HCT116 (cell line): ENCODE data around the gene MAML3. TPM values are rescaled to one million over a fixed set of nuclear protein-coding genes. Genes with fewer than 3 reads are reported as not detected.

Experiments used
- ATAC-seq: fragments of 200-7000 bp; cut with Tn5 transposase; 2 replicates; pipeline ENCODE4 v1.9.1; 2020; ENCODE audit warnings: mild to moderate bottlenecking, moderate library complexity
- BruUV-seq: library from RNA; stranded (reverse); fragments of 400-500 nt; replicated peaks from 2 replicates; lab custom pipeline; 2021; lab: Mats Ljungman, UMichigan
- CTCF ChIA-PET: fragments of 300-600 bp; sonication (Branson Sonifier 250); formaldehyde crosslinking; loops from one replicate; lab custom pipeline; 2021; ENCODE audit warnings: antibody characterized with exemption; lab: Charles Lee
- POLR2A ChIA-PET: fragments of 300-600, 350-600 bp; sonication (Branson Sonifier 250); formaldehyde crosslinking; loops from one replicate; lab custom pipeline; 2021; ENCODE audit warnings: antibody characterized with exemption; lab: Charles Lee
- RAD21 ChIA-PET, 2 experiments: fragments of 300-600 bp; sonication (Branson Sonifier 250); formaldehyde crosslinking; loops; one replicate each; lab custom pipeline; 2023; ENCODE audit warnings: low total read pairs in 2 of 2; ENCODE audit not compliant: uncharacterized antibody in 2 of 2, unreplicated experiment in 2 of 2, low non-redundant PET in 1 of 2; lab: Charles Lee
- DNase-seq: peaks from one replicate; pipeline ENCODE4 v3.0.0-alpha.2; 2010; ENCODE audit warnings: low read depth, low spot score
- H2AFZ ChIP-seq: fragments of 200-600 bp; shearing (Covaris generic), sonication (generic); 2 replicates; pipeline ENCODE4 v1.6.1; 2017; ENCODE audit warnings: low read depth, mixed run types, mixed read lengths, antibody characterized with exemption, low read length; ENCODE audit not compliant: poor library complexity, severe bottlenecking
- H3K27ac ChIP-seq: 2 replicates; pipeline ENCODE4 v1.5.1; 2012; ENCODE audit warnings: low read depth, low read length
- H3K27me3 ChIP-seq: fragments of 200-600 bp; sonication (generic); 2 replicates; pipeline ENCODE4 v1.6.1; 2016; ENCODE audit warnings: mixed run types, low read length, mixed read lengths; ENCODE audit not compliant: insufficient read depth
- H3K36me3 ChIP-seq, 2 experiments: fragments of 200-500 bp in 1 of 2; fragments of 200-600 bp in 1 of 2; sonication (Bioruptor generic) in 1 of 2; sonication (generic) in 1 of 2; 2 replicates each; pipeline versions ENCODE4 v1.5.1 to v1.6.1; 2014 to 2016; ENCODE audit warnings: low read length in 2 of 2, inconsistent platforms in 1 of 2, mixed read lengths in 1 of 2, mixed run types in 1 of 2; ENCODE audit not compliant: insufficient read depth in 2 of 2, control insufficient read depth in 1 of 2
- H3K4me1 ChIP-seq, 2 experiments: fragments of 200-600 bp in 1 of 2; sonication (generic) in 1 of 2; 2 replicates each; pipeline versions ENCODE4 v1.5.1 to v1.6.1; 2012 to 2017; ENCODE audit warnings: low read length in 2 of 2, inconsistent platforms in 1 of 2, mild to moderate bottlenecking in 1 of 2, mixed read lengths in 1 of 2, mixed run types in 1 of 2, moderate library complexity in 1 of 2; ENCODE audit not compliant: insufficient read depth in 2 of 2, control insufficient read depth in 1 of 2
- H3K4me2 ChIP-seq: fragments of 200-600 bp; sonication (generic); 2 replicates; pipeline ENCODE4 v1.6.1; 2017; ENCODE audit warnings: mixed run types, low read length, mixed read lengths
- H3K4me3 ChIP-seq, 2 experiments: fragments of 200-600 bp in 1 of 2; sonication (generic) in 1 of 2; replicated peaks in 1 of 2; 2 replicates each; pipeline ENCODE4 v1.5.1; 2011 to 2016; ENCODE audit warnings: low read length in 2 of 2, control low read depth in 1 of 2, low read depth in 1 of 2, mild to moderate bottlenecking in 1 of 2, mixed read lengths in 1 of 2, mixed run types in 1 of 2
- H3K79me2 ChIP-seq: fragments of 200-600 bp; sonication (generic); 2 replicates; pipeline ENCODE4 v1.6.1; 2017; ENCODE audit warnings: mild to moderate bottlenecking, mixed run types, low read length, moderate library complexity, mixed read lengths; ENCODE audit not compliant: insufficient read depth
- H3K9ac ChIP-seq: fragments of 200-600 bp; sonication (generic); 2 replicates; pipeline ENCODE4 v1.6.1; 2016; ENCODE audit warnings: low read length, mixed read lengths
- H3K9me2 ChIP-seq: fragments of 200-600 bp; sonication (generic), shearing (Covaris generic); 2 replicates; pipeline ENCODE4 v1.6.1; 2017; ENCODE audit warnings: mixed run types, mild to moderate bottlenecking, moderate library complexity; ENCODE audit not compliant: insufficient read depth
- H3K9me3 ChIP-seq, 2 experiments: fragments of 200-500 bp in 1 of 2; fragments of 200-600 bp in 1 of 2; sonication (Bioruptor generic) in 1 of 2; sonication (generic) in 1 of 2; 2 replicates each; pipeline ENCODE4 v1.6.1; 2014 to 2017; ENCODE audit warnings: low read length in 2 of 2, mixed read lengths in 2 of 2, inconsistent platforms in 1 of 2, low read depth in 1 of 2, mild to moderate bottlenecking in 1 of 2, mixed run types in 1 of 2, moderate library complexity in 1 of 2; ENCODE audit not compliant: control insufficient read depth in 1 of 2, insufficient read depth in 1 of 2
- H4K20me1 ChIP-seq: fragments of 200-600 bp; sonication (generic), shearing (Covaris generic); 2 replicates; pipeline ENCODE4 v1.6.1; 2017; ENCODE audit warnings: mixed run types, mild to moderate bottlenecking, moderate library complexity; ENCODE audit not compliant: insufficient read depth
- CBX3 ChIP-seq: IDR thresholded peaks from 2 replicates; pipeline ENCODE4 v1.6.1; 2012; ENCODE audit warnings: low read depth
- CEBPB ChIP-seq: IDR thresholded peaks from 2 replicates; pipeline ENCODE4 v1.6.1; 2012; ENCODE audit warnings: low read depth
- EZH2 ChIP-seq: fragments of 200-600 bp; sonication (generic); IDR thresholded peaks from 2 replicates; pipeline ENCODE4 v1.6.1; 2017; ENCODE audit warnings: antibody characterized with exemption, mixed run types
- MAX ChIP-seq: IDR thresholded peaks from 2 replicates; pipeline ENCODE4 v1.6.1; 2012
- POLR2AphosphoS5 ChIP-seq: IDR thresholded peaks from 2 replicates; pipeline ENCODE4 v1.6.1; 2011; ENCODE audit warnings: mild to moderate bottlenecking, low read depth, low read length, moderate library complexity
- REST ChIP-seq: IDR thresholded peaks from 2 replicates; pipeline ENCODE4 v1.6.1; 2012; ENCODE audit warnings: low read depth
- SIN3A ChIP-seq: IDR thresholded peaks from 2 replicates; pipeline ENCODE4 v1.6.1; 2012; ENCODE audit warnings: low read depth
- SP1 ChIP-seq: IDR thresholded peaks from 2 replicates; pipeline ENCODE4 v1.6.1; 2012; ENCODE audit warnings: low read depth
- SRF ChIP-seq: IDR thresholded peaks from 2 replicates; pipeline ENCODE4 v1.6.1; 2012; ENCODE audit warnings: low read depth
- YY1 ChIP-seq: IDR thresholded peaks from 2 replicates; pipeline ENCODE4 v1.6.1; 2011; ENCODE audit warnings: low read length, low read depth, moderate library complexity, mild to moderate bottlenecking; ENCODE audit not compliant: insufficient replicate concordance; ENCODE audit errors: extremely low read depth
- ZBTB33 ChIP-seq: IDR thresholded peaks from 2 replicates; pipeline ENCODE4 v1.6.1; 2011; ENCODE audit warnings: mild to moderate bottlenecking, low read length, moderate library complexity; ENCODE audit not compliant: insufficient replicate concordance; ENCODE audit errors: extremely low read depth
- intact Hi-C: fragments of 100-400 bp; cut with micrococcal nuclease; formaldehyde crosslinking; loops from 2 replicates; pipeline ENCODE4 v1.10.0; 2022
- total RNA-seq: library from RNA; stranded (reverse); gene quantifications from one replicate; pipeline ENCODE4 v1.2.1, GENCODE V29; 2021; ENCODE audit not compliant: unreplicated experiment

Gene MAML3
- total RNA-seq, 1 experiment from 2014 or later = 3.1 TPM

GRCh38 chr4:139728146-139728545, 425.8 kb downstream of the MAML3 start:
- Histone ChIP-seq H4K20me1 (no peaks in the 10 kb centered on the region), H3K27me3 (no peaks in the 10 kb centered on the region), H3K79me2 (no peaks in the 10 kb centered on the region), H3K4me3 (no peak overlapping the region), H3K27ac (no peak overlapping the region), H3K36me3 (no peaks in the 10 kb centered on the region), H3K4me2 (no peak overlapping the region)
- CTCF ChIA-PET = no interaction called here
- no peak for ATAC-seq
- no TSS peak for BruUV-seq
- TF ChIP-seq SRF (no peak), SIN3A (no peak), SP1 (no peak)
- TF ChIP-seq, all 23 proteins: peak for 0
- RAD21 ChIA-PET = no interaction called here
- POLR2A ChIA-PET = no interaction called here
- intact Hi-C loops = no loop called here
- Histone ChIP-seq H2AFZ (no peak overlapping the region), H3K9me3 (no peaks in the 10 kb centered on the region), H3K9me2 (no peaks in the 10 kb centered on the region), H3K4me1 (no peaks in the 10 kb centered on the region), H3K9ac (no peak overlapping the region)
- DNase-seq = no peak

GRCh38 chr4:139726615-139727014, 427.4 kb downstream of the MAML3 start:
- Histone ChIP-seq H3K4me1 (no peaks in the 10 kb centered on the region), H2AFZ (no peak overlapping the region)
- CTCF ChIA-PET = no interaction called here

More at GRCh38 chr4:139726615-139727014, 427.4 kb downstream of the MAML3 start:
- intact Hi-C loops = no loop called here
- Histone ChIP-seq H3K9me2 (no peaks in the 10 kb centered on the region), H3K4me3 (no peak overlapping the region), H3K9me3 (no peaks in the 10 kb centered on the region), H3K36me3 (no peaks in the 10 kb centered on the region), H4K20me1 (no peaks in the 10 kb centered on the region), H3K27me3 (no peaks in the 10 kb centered on the region), H3K4me2 (no peak overlapping the region), H3K27ac (no peak overlapping the region), H3K79me2 (no peaks in the 10 kb centered on the region), H3K9ac (no peak overlapping the region)
- BruUV-seq = no TSS peak
- ATAC-seq (no peak), DNase-seq (no peak)
- POLR2A ChIA-PET = no interaction called here
- TF ChIP-seq MAX (no peak), POLR2AphosphoS5 (no peak), SP1 (no peak), CBX3 (no peak), EZH2 (no peak), ZBTB33 (no peak), CEBPB (no peak), REST (no peak), YY1 (no peak)
- RAD21 ChIA-PET = no interaction called here
